ENCODE measurements around the gene GALNT10.

Gene GALNT10

GRCh38 chr5:154230526-154230925 lies 40.0 kb downstream of the GALNT10 start:
- no peak for DNase-seq (ENCODE audit: low read depth in 3 of 3, low spot score in 1 of 3)

GRCh38 chr5:154234551-154234950 lies 44.0 kb downstream of the GALNT10 start:
- DNase-seq (ENCODE audit: low read depth in 3 of 3, low spot score in 1 of 3) = no peak

- DNase-seq (ENCODE audit: low read depth in 3 of 3, low spot score in 1 of 3) = no peak
Observed at GRCh38 chr5:154236011-154236410, 45.5 kb downstream of the GALNT10 start.

GRCh38 chr5:154236536-154237375 lies 46.2 kb downstream of the GALNT10 start:
- no peak for DNase-seq (ENCODE audit: low read depth in 3 of 3, low spot score in 1 of 3)

GRCh38 chr5:154237376-154237743 lies 46.8 kb downstream of the GALNT10 start:
- no peak for DNase-seq (ENCODE audit: low read depth in 3 of 3, low spot score in 1 of 3)

GRCh38 chr5:154237946-154238345 lies 47.4 kb downstream of the GALNT10 start:
- DNase-seq (ENCODE audit: low read depth in 3 of 3, low spot score in 1 of 3) = no peak

- DNase-seq (ENCODE audit: low read depth in 3 of 3, low spot score in 1 of 3) = no peak
Observed at GRCh38 chr5:154238776-154239481, 48.4 kb downstream of the GALNT10 start.

- DNase-seq (ENCODE audit: low read depth in 3 of 3, low spot score in 1 of 3) = no peak
Observed at GRCh38 chr5:154240595-154240994, 50.1 kb downstream of the GALNT10 start.

- no peak for DNase-seq (ENCODE audit: low read depth in 3 of 3, low spot score in 1 of 3)
Observed at GRCh38 chr5:154241021-154241420, 50.5 kb downstream of the GALNT10 start.

- no peak for DNase-seq (ENCODE audit: low read depth in 3 of 3, low spot score in 1 of 3)
Observed at GRCh38 chr5:154242442-154242841, 51.9 kb downstream of the GALNT10 start.

- DNase-seq (ENCODE audit: low read depth in 3 of 3, low spot score in 1 of 3) = no peak
Observed at GRCh38 chr5:154242964-154243376, 52.4 kb downstream of the GALNT10 start.

GRCh38 chr5:154243736-154244135 lies 53.2 kb downstream of the GALNT10 start:
- no peak for DNase-seq (ENCODE audit: low read depth in 3 of 3, low spot score in 1 of 3)

GRCh38 chr5:154244476-154244875 lies 53.9 kb downstream of the GALNT10 start:
- no peak for DNase-seq (ENCODE audit: low read depth in 3 of 3, low spot score in 1 of 3)

GRCh38 chr5:154248691-154249090 lies 58.2 kb downstream of the GALNT10 start:
- no peak for DNase-seq (ENCODE audit: low read depth in 3 of 3, low spot score in 1 of 3)

GRCh38 chr5:154249826-154250225 lies 59.3 kb downstream of the GALNT10 start:
- DNase-seq (ENCODE audit: low read depth in 3 of 3, low spot score in 1 of 3) = no peak

- no peak for DNase-seq (ENCODE audit: low read depth in 3 of 3, low spot score in 1 of 3)
Observed at GRCh38 chr5:154251529-154251928, 61.0 kb downstream of the GALNT10 start.

GRCh38 chr5:154253807-154254206 lies 63.3 kb downstream of the GALNT10 start:
- DNase-seq (ENCODE audit: low read depth in 3 of 3, low spot score in 1 of 3) = no peak

GRCh38 chr5:154254896-154255295 lies 64.4 kb downstream of the GALNT10 start:
- no peak for DNase-seq (ENCODE audit: low read depth in 3 of 3, low spot score in 1 of 3)

GRCh38 chr5:154257046-154257445 lies 66.5 kb downstream of the GALNT10 start:
- no peak for DNase-seq (ENCODE audit: low read depth in 3 of 3, low spot score in 1 of 3)

GRCh38 chr5:154258531-154259217 lies 68.1 kb downstream of the GALNT10 start:
- no peak for DNase-seq (ENCODE audit: low read depth in 3 of 3, low spot score in 1 of 3)

GRCh38 chr5:154260224-154260927 lies 69.8 kb downstream of the GALNT10 start:
- DNase-seq (ENCODE audit: low read depth in 3 of 3, low spot score in 1 of 3) = no peak

Measured in stimulated activated CD4-positive, alpha-beta T cell treated with anti-CD3 and anti-CD28 coated beads, TNF-alpha, amount 100 ng/mL, for 1 hour (primary cell).